ENCODE data around the gene TALDO1. TPM values are rescaled to one million over a fixed set of nuclear protein-coding genes. Genes with fewer than 3 reads are reported as not detected.

TALDO1 gene
- total RNA-seq, 1 experiment from 2014 or later = 268 TPM

GRCh38 chr11:709109-709997, 37.9 kb upstream of the TALDO1 start:
- Histone ChIP-seq H3K14ac (ENCODE audit: insufficient read depth, low read length) (no peak overlapping the region; the same call in 1 of the 2 replicates), H3K18ac (ENCODE audit: insufficient read length, low read depth, low read length) (no peak overlapping the region), H3K79me2 (ENCODE audit: insufficient read depth, low read length) (no peaks in the 10 kb centered on the region), H3K79me1 (ENCODE audit: insufficient read depth, low read depth, low read length, poor library complexity, severe bottlenecking) (no peaks in the 10 kb centered on the region), H2BK12ac (ENCODE audit: insufficient read length, low read depth, low read length) (no peak overlapping the region), H3K4me1 (ENCODE audit: insufficient read depth, low read length) (peaks cover 5% of the 10 kb centered on the region; the same call in 1 of the 2 replicates), H3K9ac (ENCODE audit: extremely low read depth, insufficient read length, low read length) (no peak overlapping the region), H2AFZ (ENCODE audit: low read length) (no peak overlapping the region), H3K4me2 (ENCODE audit: insufficient read depth, insufficient read length, low read length) (no peak overlapping the region), H2BK20ac (ENCODE audit: low read depth, low read length, poor library complexity, severe bottlenecking) (no peak overlapping the region), H2AK5ac (ENCODE audit: insufficient read length, low read length) (no peak overlapping the region), H4K20me1 (ENCODE audit: control insufficient read depth, insufficient read depth, insufficient read length) (no peaks in the 10 kb centered on the region), H3K56ac (ENCODE audit: insufficient read length, low read depth, low read length) (no peak overlapping the region), H2BK15ac (ENCODE audit: low read depth, low read length) (no peak overlapping the region), H4K8ac (replicated peaks; ENCODE audit: insufficient read length, low read depth, low read length) (no peak overlapping the region), H4K5ac (ENCODE audit: insufficient read length, low read depth, low read length) (no peak overlapping the region), H4K91ac (ENCODE audit: insufficient read length, low read depth, low read length) (no peak overlapping the region), H3K27me3 (ENCODE audit: insufficient read depth, low read length) (no peaks in the 10 kb centered on the region), H3K4ac (ENCODE audit: low read depth, low read length) (no peak overlapping the region), H3K23ac (ENCODE audit: insufficient read length, low read depth, low read length) (no peak overlapping the region), H3K27ac (ENCODE audit: insufficient read length, low read depth, low read length) (no peak overlapping the region), H3K23me2 (ENCODE audit: insufficient read length, low read depth, low read length, poor library complexity, severe bottlenecking) (peaks cover 3% of the 10 kb centered on the region), H2BK5ac (ENCODE audit: insufficient read length, low read length) (no peak overlapping the region), H3K9me3 (ENCODE audit: control insufficient read depth, low read depth, low read length) (no peaks in the 10 kb centered on the region), H2BK120ac (ENCODE audit: low read depth, low read length, poor library complexity, severe bottlenecking) (no peak overlapping the region), H3T11ph (ENCODE audit: low read length) (no peak overlapping the region)
- no peak for TF ChIP-seq CTCF (conservative IDR thresholded peaks at IDR 0.05)
- Mint-ChIP-seq H3K9me3 (no peaks in the 10 kb centered on the region), H3K27me3 (ENCODE audit: low read depth) (no peaks in the 10 kb centered on the region; the same call in 1 of the 2 replicates), H3K4me3 (no peak overlapping the region), H3K27ac (no peak overlapping the region; a peak in 1 of 7 replicates), H3K4me1 (peaks cover 15 to 33% of the 10 kb centered on the region in 2 experiments), H3K36me3 (ENCODE audit: insufficient read depth in 1 of 3, low read depth in 3 of 3) (peaks cover 0 to 6% (median 0%) of the 10 kb centered on the region in 3 experiments; a peak in 1 of 7 replicates)
- no CpG with 5 or more reads among the region's 27 CpGs for WGBS (ENCODE audit: extremely low coverage, insufficient read length, low lambda C conversion rate)
- no peak for DNase-seq

Data from H9 (cell line).